NB4 (cell line): ENCODE data around the gene CEACAM20.

Source experiments
- MYC ChIP-seq: IDR thresholded peaks from 2 replicates; pipeline ENCODE4 v1.6.1; 2011; ENCODE audit warnings: low read depth, low read length
- POLR2A ChIP-seq: IDR thresholded peaks from 2 replicates; pipeline ENCODE4 v1.6.1; 2011; ENCODE audit warnings: mild to moderate bottlenecking; ENCODE audit not compliant: insufficient read length; ENCODE audit errors: extremely low read depth
- TF ChIP-seq, protein P1 (sequence below): IDR thresholded peaks from one replicate; pipeline ENCODE4 v1.5.1; 2012; ENCODE audit warnings: low read depth, low read length
- TF ChIP-seq, protein P2 (sequence below): IDR thresholded peaks from 2 replicates; pipeline ENCODE4 v1.6.1; 2011; ENCODE audit warnings: low read depth, low read length

DNA sequence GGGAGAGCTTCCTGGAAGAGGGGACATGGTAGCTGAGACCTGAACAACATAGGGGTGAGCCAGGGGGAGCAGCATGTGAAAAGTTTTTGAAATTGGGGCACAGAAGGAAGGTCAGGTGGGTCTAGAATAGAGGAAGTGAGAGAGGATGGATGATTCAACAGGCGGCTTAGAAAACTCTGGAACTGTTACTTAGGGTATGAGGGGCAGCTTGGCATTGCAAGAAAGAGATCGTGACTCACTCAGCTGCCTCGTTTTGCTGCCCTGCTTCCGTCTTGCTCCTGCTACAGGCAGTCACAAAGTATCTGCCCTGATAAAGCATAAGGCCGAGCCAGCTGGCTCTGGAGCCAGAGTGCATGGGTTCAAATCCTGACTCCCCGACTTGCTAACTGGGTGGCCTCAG lies 1.3 kb upstream of the CEACAM20 start:
- TF ChIP-seq POLR2A (no peak), MYC (no peak)
- TF ChIP-seq, protein P1, sequence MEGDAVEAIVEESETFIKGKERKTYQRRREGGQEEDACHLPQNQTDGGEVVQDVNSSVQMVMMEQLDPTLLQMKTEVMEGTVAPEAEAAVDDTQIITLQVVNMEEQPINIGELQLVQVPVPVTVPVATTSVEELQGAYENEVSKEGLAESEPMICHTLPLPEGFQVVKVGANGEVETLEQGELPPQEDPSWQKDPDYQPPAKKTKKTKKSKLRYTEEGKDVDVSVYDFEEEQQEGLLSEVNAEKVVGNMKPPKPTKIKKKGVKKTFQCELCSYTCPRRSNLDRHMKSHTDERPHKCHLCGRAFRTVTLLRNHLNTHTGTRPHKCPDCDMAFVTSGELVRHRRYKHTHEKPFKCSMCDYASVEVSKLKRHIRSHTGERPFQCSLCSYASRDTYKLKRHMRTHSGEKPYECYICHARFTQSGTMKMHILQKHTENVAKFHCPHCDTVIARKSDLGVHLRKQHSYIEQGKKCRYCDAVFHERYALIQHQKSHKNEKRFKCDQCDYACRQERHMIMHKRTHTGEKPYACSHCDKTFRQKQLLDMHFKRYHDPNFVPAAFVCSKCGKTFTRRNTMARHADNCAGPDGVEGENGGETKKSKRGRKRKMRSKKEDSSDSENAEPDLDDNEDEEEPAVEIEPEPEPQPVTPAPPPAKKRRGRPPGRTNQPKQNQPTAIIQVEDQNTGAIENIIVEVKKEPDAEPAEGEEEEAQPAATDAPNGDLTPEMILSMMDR: no peak
- TF ChIP-seq, protein P2, sequence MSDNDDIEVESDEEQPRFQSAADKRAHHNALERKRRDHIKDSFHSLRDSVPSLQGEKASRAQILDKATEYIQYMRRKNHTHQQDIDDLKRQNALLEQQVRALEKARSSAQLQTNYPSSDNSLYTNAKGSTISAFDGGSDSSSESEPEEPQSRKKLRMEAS: no peak
